Measurements from ENCODE around the gene MIP.
"Not testable (repeated sequence)": the region's sequence is repeated elsewhere in the genome, so short reads cannot be mapped to it uniquely, and the experiment has no call there.

Gene MIP

DNA sequence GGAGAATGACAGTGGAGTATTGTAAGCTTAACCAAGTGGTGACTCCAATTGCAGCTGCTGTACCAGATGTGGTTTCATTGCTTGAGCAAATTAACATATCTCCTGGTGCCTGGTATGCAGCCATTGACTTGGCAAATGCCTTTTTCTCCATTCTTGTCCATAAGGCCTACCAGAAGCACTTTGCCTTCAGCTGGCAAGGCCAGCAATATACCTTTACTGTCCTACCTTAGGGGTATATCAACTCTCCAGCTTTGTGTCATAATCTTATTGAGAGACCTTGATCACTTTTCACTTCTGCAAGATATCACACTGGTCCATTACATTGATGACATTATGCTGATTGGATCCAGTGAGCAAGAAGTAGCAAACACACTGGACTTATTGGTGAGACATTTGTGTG, 52.8 kb downstream of the MIP start:
- not testable (repeated sequence) for DNase-seq

- not testable (repeated sequence) for DNase-seq
Observed at GRCh38 chr12:56401125-56401524, 53.3 kb downstream of the MIP start.
